ENCODE results near the gene COX7A2L. TPM values are rescaled to one million over a fixed set of nuclear protein-coding genes. Genes with fewer than 3 reads are reported as not detected.

Gene COX7A2L
- total and polyA plus RNA-seq, 2 experiments from 2014 or later = 112 to 149 TPM

- H3K4me1 Mint-ChIP-seq = peaks cover 25% of the 10 kb centered on the region
- Histone ChIP-seq H3K36me3 (ENCODE audit: insufficient read depth) (no peaks in the 10 kb centered on the region), H3K4me3 (peak overlapping the region; percentile 96), H3F3A (replicated peaks; ENCODE audit: low read depth) (no peaks in the 10 kb centered on the region; the same call in 1 of the 2 replicates), H4K20me1 (replicated peaks; ENCODE audit: insufficient read depth) (peaks cover 33% of the 10 kb centered on the region), H3K4me2 (peak overlapping the region; percentile 99), H3K9me2 (ENCODE audit: insufficient read depth) (no peaks in the 10 kb centered on the region), H3K79me2 (replicated peaks; ENCODE audit: insufficient read depth) (peaks cover 64% of the 10 kb centered on the region), H3K4me1 (ENCODE audit: insufficient read depth) (peaks cover 19% of the 10 kb centered on the region), H3K27me3 (ENCODE audit: insufficient read depth) (no peaks in the 10 kb centered on the region), H3K27ac (ENCODE audit: low read depth) (no peak overlapping the region), H2AFZ (no peak overlapping the region)
- H3K27me3 Mint-ChIP-seq (ENCODE audit: insufficient read depth, low read depth, poor library complexity) = peaks cover 12% of the 10 kb centered on the region
- H3K4me3 Mint-ChIP-seq = peak overlapping the region; percentile 95
- TF ChIP-seq EZH2 (IDR thresholded peaks at IDR 0.05; ENCODE audit: low read depth, unreplicated experiment) (no peak), ZNF462 (CRISPR knock-in tag; IDR thresholded peaks at IDR 0.05) (no peak), CREB1 (CRISPR knock-in tag; IDR thresholded peaks at IDR 0.05; ENCODE audit: low read depth) (no peak), POLR2AphosphoS5 (IDR thresholded peaks at IDR 0.05; ENCODE audit: low read depth) (no peak), STAT1 (IDR thresholded peaks at IDR 0.05; ENCODE audit: unreplicated experiment) (no peak), ZNF331 (CRISPR knock-in tag; IDR thresholded peaks at IDR 0.05; ENCODE audit: low read depth) (no peak), ZNF114 (CRISPR knock-in tag; IDR thresholded peaks at IDR 0.05) (no peak), JUNB (IDR thresholded peaks at IDR 0.05; ENCODE audit: unreplicated experiment) (no peak)
- no peak for DNase-seq (ENCODE audit: low spot score)
- no peaks in the 10 kb centered on the region for H3K36me3 Mint-ChIP-seq (ENCODE audit: low read depth)
- peak overlapping the region; percentile 100; the same call in 1 of the 2 replicates for H3K27ac Mint-ChIP-seq
- ATAC-seq = no peak
- H3K9me3 Mint-ChIP-seq = no peaks in the 10 kb centered on the region
Observed at GRCh38 chr2:42359304-42359964, 1.6 kb downstream of the COX7A2L start.
